Measurements from ENCODE around the gene UBE2E2.

UBE2E2 gene

GRCh38 chr3:23390989-23391553 lies 187.9 kb downstream of the UBE2E2 start:
- no peak for DNase-seq (ENCODE audit: extremely low read depth, insufficient read length)
- H3K27me3 ChIP-seq (replicated peaks; ENCODE audit: control insufficient read depth, insufficient read depth, low read length): no peaks in the 10 kb centered on the region
- no peak for TF ChIP-seq CTCF (IDR thresholded peaks at IDR 0.05; ENCODE audit: insufficient read depth, low read length, poor library complexity, severe bottlenecking)

GRCh38 chr3:23395115-23395514 lies 192.0 kb downstream of the UBE2E2 start:
- no peak for DNase-seq (ENCODE audit: extremely low read depth, insufficient read length)
- no peak for TF ChIP-seq CTCF (IDR thresholded peaks at IDR 0.05; ENCODE audit: insufficient read depth, low read length, poor library complexity, severe bottlenecking)
- Histone ChIP-seq H3K27me3 (replicated peaks; ENCODE audit: control insufficient read depth, insufficient read depth, low read length) (no peaks in the 10 kb centered on the region), H3K36me3 (ENCODE audit: control insufficient read depth, insufficient read depth, low read length) (no peaks in the 10 kb centered on the region), H3K4me3 (replicated peaks; ENCODE audit: low read depth, low read length) (no peak overlapping the region)

More at GRCh38 chr3:23390989-23391553, 187.9 kb downstream of the UBE2E2 start:
- H3K4me3 ChIP-seq (replicated peaks; ENCODE audit: low read depth, low read length): no peak overlapping the region
- no peaks in the 10 kb centered on the region for H3K36me3 ChIP-seq (ENCODE audit: control insufficient read depth, insufficient read depth, low read length)

- no peak overlapping the region for H3K4me3 ChIP-seq (replicated peaks; ENCODE audit: low read depth, low read length)
These were observed 193.6 kb downstream of the UBE2E2 start for GRCh38 chr3:23396746-23397145.

GRCh38 chr3:23399221-23399620 lies 196.1 kb downstream of the UBE2E2 start:
- DNase-seq (ENCODE audit: extremely low read depth, insufficient read length): no peak
- no peaks in the 10 kb centered on the region for H3K27me3 ChIP-seq (replicated peaks; ENCODE audit: control insufficient read depth, insufficient read depth, low read length)
- H3K4me3 ChIP-seq (replicated peaks; ENCODE audit: low read depth, low read length): no peak overlapping the region
- no peak for TF ChIP-seq CTCF (IDR thresholded peaks at IDR 0.05; ENCODE audit: insufficient read depth, low read length, poor library complexity, severe bottlenecking)
- H3K36me3 ChIP-seq (ENCODE audit: control insufficient read depth, insufficient read depth, low read length): no peaks in the 10 kb centered on the region

More at GRCh38 chr3:23396746-23397145, 193.6 kb downstream of the UBE2E2 start:
- DNase-seq (ENCODE audit: extremely low read depth, insufficient read length): no peak
- Histone ChIP-seq H3K36me3 (ENCODE audit: control insufficient read depth, insufficient read depth, low read length) (no peaks in the 10 kb centered on the region), H3K27me3 (replicated peaks; ENCODE audit: control insufficient read depth, insufficient read depth, low read length) (no peaks in the 10 kb centered on the region)
- no peak for TF ChIP-seq CTCF (IDR thresholded peaks at IDR 0.05; ENCODE audit: insufficient read depth, low read length, poor library complexity, severe bottlenecking)

- TF ChIP-seq CTCF (IDR thresholded peaks at IDR 0.05; ENCODE audit: insufficient read depth, low read length, poor library complexity, severe bottlenecking): no peak
- no peak for DNase-seq (ENCODE audit: extremely low read depth, insufficient read length)
- H3K27me3 ChIP-seq (replicated peaks; ENCODE audit: control insufficient read depth, insufficient read depth, low read length): no peaks in the 10 kb centered on the region
- no peak overlapping the region for H3K4me3 ChIP-seq (replicated peaks; ENCODE audit: low read depth, low read length)
- no peaks in the 10 kb centered on the region for H3K36me3 ChIP-seq (ENCODE audit: control insufficient read depth, insufficient read depth, low read length)
These were observed 199.8 kb downstream of the UBE2E2 start for GRCh38 chr3:23402728-23403492.

All from GM06990 (cell line).